SU-DHL-6 (cell line): ENCODE results near the gene AJAP1.

Source experiments
- H2AFZ ChIP-seq: fragments of 200-600 bp; sonication (generic); 2 replicates; pipeline ENCODE4 v1.6.1; 2014; ENCODE audit warnings: low read depth, mild to moderate bottlenecking, moderate library complexity, mixed read lengths, antibody characterized with exemption, low read length; ENCODE audit not compliant: severe bottlenecking
- H3F3A ChIP-seq: fragments of 200-600 bp; shearing (Covaris generic); 2 replicates; pipeline ENCODE4 v1.6.0; 2016; ENCODE audit warnings: antibody characterized with exemption, mild to moderate bottlenecking; ENCODE audit not compliant: insufficient read depth
- H3K27ac ChIP-seq: fragments of 200-600 bp; sonication (generic); 2 replicates; pipeline ENCODE4 v1.5.1; 2016; ENCODE audit warnings: low read depth, mild to moderate bottlenecking, low read length, moderate library complexity, mixed read lengths
- H3K27me3 ChIP-seq: fragments of 200-600 bp; sonication (generic), shearing (Covaris generic); 2 replicates; pipeline ENCODE4 v1.6.0; 2014; ENCODE audit warnings: mild to moderate bottlenecking, low read length
- H3K36me3 ChIP-seq: fragments of 200-600 bp; sonication (generic); 2 replicates; pipeline ENCODE4 v1.6.1; 2014; ENCODE audit warnings: mild to moderate bottlenecking, low read length, mixed read lengths
- H3K4me2 ChIP-seq: fragments of 300-600, 200-600 bp; shearing (Covaris generic), sonication (generic); 2 replicates; pipeline ENCODE4 v1.6.0; 2014; ENCODE audit warnings: low read length, low read depth, mild to moderate bottlenecking; ENCODE audit not compliant: poor library complexity, severe bottlenecking
- H3K4me3 ChIP-seq: fragments of 200-600 bp; sonication (generic); 2 replicates; pipeline ENCODE4 v1.5.1; 2014; ENCODE audit warnings: antibody characterized with exemption, low read length, mild to moderate bottlenecking, mixed read lengths; ENCODE audit not compliant: insufficient read depth, poor library complexity, severe bottlenecking
- H3K79me2 ChIP-seq: fragments of 200-600 bp; sonication (generic); 2 replicates; pipeline ENCODE4 v1.6.1; 2014; ENCODE audit warnings: mild to moderate bottlenecking, low read length, moderate library complexity; ENCODE audit not compliant: insufficient read depth
- H3K9ac ChIP-seq: fragments of 200-600 bp; sonication (generic); 2 replicates; pipeline ENCODE4 v1.7.0; 2014; ENCODE audit warnings: mild to moderate bottlenecking, low read length
- H3K9me2 ChIP-seq: fragments of 200-600 bp; sonication (generic); replicated peaks from 2 replicates; pipeline ENCODE4 v1.6.1; 2014; ENCODE audit warnings: low read length; ENCODE audit not compliant: insufficient read depth
- H3K9me3 ChIP-seq: fragments of 200-600 bp; sonication (generic); 2 replicates; pipeline ENCODE4 v1.6.1; 2014; ENCODE audit warnings: low read length, mixed read lengths; ENCODE audit not compliant: insufficient read depth
- H4K20me1 ChIP-seq: fragments of 200-600 bp; sonication (generic); 2 replicates; pipeline ENCODE4 v1.6.1; 2014; ENCODE audit warnings: low read depth, mild to moderate bottlenecking, antibody characterized with exemption, low read length, moderate library complexity, mixed read lengths
- CTCF ChIP-seq: fragments of 200-600 bp; sonication (generic); IDR thresholded peaks from one replicate; pipeline ENCODE4 v1.5.1; 2017; ENCODE audit warnings: antibody characterized with exemption, mild to moderate bottlenecking, low read length, moderate library complexity; ENCODE audit not compliant: insufficient read depth, poor library complexity, severe bottlenecking
- EZH2phosphoT487 ChIP-seq: fragments of 200-600 bp; sonication (generic), shearing (Covaris generic); conservative IDR thresholded peaks from 2 replicates; pipeline ENCODE4 v1.6.1; 2018; ENCODE audit warnings: mild to moderate bottlenecking, antibody characterized with exemption, low read length, moderate library complexity, mixed read lengths

AJAP1 gene

DNA sequence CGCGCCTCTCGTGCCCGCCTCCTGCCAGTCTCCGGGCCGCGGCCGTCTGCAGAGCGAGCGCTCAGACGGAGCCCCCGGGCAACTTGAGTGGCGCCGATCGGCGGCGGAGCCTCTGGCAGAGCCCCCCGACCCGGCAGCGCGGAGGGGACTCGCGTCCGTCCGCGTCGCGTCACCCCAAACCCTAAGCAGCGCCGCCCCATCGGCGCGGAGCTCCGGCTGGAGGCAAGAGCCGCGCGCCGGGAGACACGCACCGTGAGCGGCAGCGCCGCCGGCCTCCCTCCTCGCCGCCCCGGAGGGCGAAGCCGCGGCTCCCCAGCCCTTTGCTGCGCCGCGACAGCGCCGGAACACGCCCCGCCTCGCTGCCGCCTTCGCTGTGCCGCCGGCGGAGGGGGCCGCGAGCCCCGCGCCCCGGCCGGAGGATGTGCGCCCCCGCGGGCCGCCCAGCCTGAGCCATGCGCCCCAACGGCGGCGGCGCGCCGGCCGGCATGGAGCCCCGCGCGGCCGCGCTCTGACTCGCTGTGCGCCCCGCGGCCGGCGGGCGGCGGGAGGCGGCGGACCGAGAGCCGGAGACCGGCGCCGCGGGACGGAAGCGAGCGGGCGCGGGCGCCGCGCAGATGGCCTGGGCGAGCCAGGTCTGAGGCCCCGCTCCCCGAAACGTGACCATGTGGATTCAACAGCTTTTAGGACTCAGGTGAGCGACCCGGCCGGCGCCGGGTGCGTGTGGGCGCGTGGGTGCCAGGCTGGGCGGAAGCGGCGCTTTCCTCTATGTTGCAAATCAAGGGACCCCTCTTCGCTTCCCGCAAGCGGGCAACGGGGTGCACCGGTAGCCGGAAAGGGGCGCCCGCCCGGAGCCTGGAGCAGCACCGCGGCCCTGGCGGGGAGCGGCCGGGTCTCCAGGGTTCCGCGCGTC lies 610 bp downstream of the AJAP1 start:
- no peaks in the 10 kb centered on the region for H3K79me2 ChIP-seq
- no peak overlapping the region for H3K4me2 ChIP-seq
- no peak overlapping the region for H3K27ac ChIP-seq
- H3K9me3 ChIP-seq: no peaks in the 10 kb centered on the region
- no peak overlapping the region for H3K9ac ChIP-seq
- TF ChIP-seq EZH2phosphoT487: no peak
- no peak for TF ChIP-seq CTCF
- no peaks in the 10 kb centered on the region for H4K20me1 ChIP-seq
- H3K4me3 ChIP-seq: no peak overlapping the region
- no peaks in the 10 kb centered on the region for H3K27me3 ChIP-seq
- no peak overlapping the region for H2AFZ ChIP-seq
- no peaks in the 10 kb centered on the region for H3K9me2 ChIP-seq
- H3K36me3 ChIP-seq: no peaks in the 10 kb centered on the region
- H3F3A ChIP-seq: no peaks in the 10 kb centered on the region

DNA sequence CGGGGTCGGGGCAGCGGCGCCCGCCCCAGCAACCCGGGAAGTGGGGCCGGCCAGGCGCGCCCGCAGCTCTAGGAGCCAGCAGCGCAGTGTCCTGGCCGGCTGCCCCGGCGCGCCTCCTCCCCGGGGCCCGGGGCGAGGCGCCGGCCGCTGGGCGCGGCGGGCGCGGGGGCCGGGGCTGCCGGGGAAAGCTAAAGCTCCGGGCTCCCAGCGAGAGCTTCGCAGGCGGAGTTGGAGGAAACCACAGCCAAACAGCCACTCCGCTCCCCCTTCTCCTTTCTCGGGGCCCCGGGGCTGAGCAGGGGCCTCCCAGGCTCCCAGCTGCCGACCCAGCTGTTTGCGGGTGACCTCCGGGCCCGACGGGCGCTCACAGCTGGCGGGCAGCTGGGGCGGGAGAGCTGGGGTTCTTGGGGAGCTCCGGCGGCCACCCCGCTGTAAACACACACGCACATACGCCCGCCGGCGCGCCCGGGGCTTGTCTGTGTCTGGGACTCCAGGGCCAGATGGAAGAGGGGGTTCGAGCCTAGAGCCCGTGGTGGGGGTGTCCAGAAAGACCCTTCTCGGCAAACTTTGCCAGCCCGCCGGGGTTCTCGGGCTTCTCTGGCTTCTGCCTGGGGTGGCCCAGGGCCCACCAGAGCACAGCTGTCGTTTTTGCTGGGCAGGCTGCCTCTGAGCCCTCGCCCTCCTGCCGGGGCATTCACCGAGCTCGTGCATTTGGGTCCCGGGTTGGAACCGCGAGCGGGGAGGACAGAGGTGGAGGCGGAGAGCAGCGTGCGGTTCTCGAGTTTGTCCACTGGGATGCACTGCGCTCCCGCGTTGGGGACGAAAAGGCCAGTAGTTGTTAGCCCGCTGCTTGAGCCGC lies 1.5 kb downstream of the AJAP1 start:
- H3K9me2 ChIP-seq: no peaks in the 10 kb centered on the region
- H3K27ac ChIP-seq: no peak overlapping the region
- H3K9ac ChIP-seq: no peak overlapping the region
- H3F3A ChIP-seq: no peaks in the 10 kb centered on the region
- no peaks in the 10 kb centered on the region for H4K20me1 ChIP-seq
- no peak overlapping the region for H2AFZ ChIP-seq
- H3K36me3 ChIP-seq: no peaks in the 10 kb centered on the region
- TF ChIP-seq EZH2phosphoT487 (no peak), CTCF (no peak)
- H3K9me3 ChIP-seq: no peaks in the 10 kb centered on the region
- no peaks in the 10 kb centered on the region for H3K79me2 ChIP-seq
- no peak overlapping the region for H3K4me3 ChIP-seq
- no peaks in the 10 kb centered on the region for H3K27me3 ChIP-seq
- no peak overlapping the region for H3K4me2 ChIP-seq

- Histone ChIP-seq H4K20me1 (no peaks in the 10 kb centered on the region), H3K4me3 (no peak overlapping the region), H3K4me2 (no peak overlapping the region), H2AFZ (no peak overlapping the region), H3K27ac (no peak overlapping the region), H3F3A (no peaks in the 10 kb centered on the region), H3K9me3 (no peaks in the 10 kb centered on the region), H3K9me2 (no peaks in the 10 kb centered on the region), H3K36me3 (no peaks in the 10 kb centered on the region), H3K27me3 (no peaks in the 10 kb centered on the region), H3K9ac (no peak overlapping the region), H3K79me2 (no peaks in the 10 kb centered on the region)
- no peak for TF ChIP-seq EZH2phosphoT487
- TF ChIP-seq CTCF: no peak
Measured at GRCh38 chr1:4656533-4657140, 2.2 kb downstream of the AJAP1 start.
